SK-N-MC (cell line): ENCODE measurements around the gene RNU1-1.
"Not testable (repeated sequence)": the region's sequence is repeated elsewhere in the genome, so short reads cannot be mapped to it uniquely, and the experiment has no call there.

Experiments
- EZH2 ChIP-seq: fragments of 200-600 bp; sonication (generic); IDR thresholded peaks from one replicate; pipeline ENCODE4 v1.6.1; 2017; ENCODE audit warnings: antibody characterized with exemption
- FOXP2 ChIP-seq: optimal IDR thresholded peaks from 2 replicates; pipeline ENCODE3; 2011; ENCODE audit warnings: mild to moderate bottlenecking, moderate library complexity; ENCODE audit not compliant: insufficient read depth; ENCODE audit errors: extremely low read length, control extremely low read depth
- POLR2AphosphoS5 ChIP-seq: IDR thresholded peaks from 2 replicates; pipeline ENCODE4 v1.6.1; 2012; ENCODE audit warnings: mild to moderate bottlenecking, low read depth, low read length, borderline replicate concordance

- TF ChIP-seq EZH2, POLR2AphosphoS5, FOXP2: not testable (repeated sequence)
Observed at GRCh38 chr1:16497474-16497904, 16.6 kb downstream of the RNU1-1 start.
